Upper lobe of left lung (tissue), 4 donors: ENCODE results near the gene GJC1.

Source experiments
- EP300 ChIP-seq, 4 donors: sonication (generic); formaldehyde crosslinking; IDR thresholded peaks; one replicate each; pipeline ENCODE4 v1.5.1; 2017; ENCODE audit warnings: antibody characterized with exemption in 4 of 4, control low read depth in 2 of 4
- POLR2A ChIP-seq, 4 donors: fragments of 450-650 bp; IDR thresholded peaks; one replicate each; pipeline ENCODE4 v1.5.1; 2016 to 2017; ENCODE audit warnings: antibody characterized with exemption in 4 of 4, mild to moderate bottlenecking in 2 of 4
- POLR2AphosphoS5 ChIP-seq, 2 donors: sonication (generic); formaldehyde crosslinking; IDR thresholded peaks; one replicate each; pipeline ENCODE4 v1.5.1; 2017; ENCODE audit warnings: antibody characterized with exemption in 2 of 2
- TF ChIP-seq, protein P1 (sequence below), 6 experiments: fragments of 450-650 bp in 4 of 6; fragments of 200-600 bp in 2 of 6; sonication (generic) in 2 of 6; IDR thresholded peaks; one replicate each; pipeline ENCODE4 v1.5.1; 2016 to 2019; ENCODE audit warnings: antibody characterized with exemption in 6 of 6

DNA sequence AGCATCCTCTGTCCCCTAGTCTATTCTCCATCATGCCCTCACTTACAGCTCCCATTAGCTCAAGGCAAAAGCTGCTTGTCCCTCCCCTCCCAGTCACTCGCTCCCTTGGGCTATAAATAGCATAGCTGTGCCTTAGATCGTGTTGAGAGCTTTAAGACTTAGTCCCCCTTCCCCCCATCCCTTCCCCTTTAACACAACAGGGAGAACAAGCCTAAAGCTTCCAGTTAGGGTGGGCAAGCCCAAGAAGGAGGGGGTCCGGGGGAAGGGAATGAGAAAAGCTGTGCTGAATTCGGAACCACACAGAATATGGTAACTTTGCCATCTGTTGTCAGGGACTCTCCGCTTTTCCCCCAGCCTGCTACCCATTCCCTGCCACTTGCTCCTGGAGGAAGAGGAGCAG is 12.7 kb upstream of the GJC1 start:
- TF ChIP-seq POLR2A (IDR thresholded peaks at IDR 0.05), result no peak
- TF ChIP-seq, protein P1, sequence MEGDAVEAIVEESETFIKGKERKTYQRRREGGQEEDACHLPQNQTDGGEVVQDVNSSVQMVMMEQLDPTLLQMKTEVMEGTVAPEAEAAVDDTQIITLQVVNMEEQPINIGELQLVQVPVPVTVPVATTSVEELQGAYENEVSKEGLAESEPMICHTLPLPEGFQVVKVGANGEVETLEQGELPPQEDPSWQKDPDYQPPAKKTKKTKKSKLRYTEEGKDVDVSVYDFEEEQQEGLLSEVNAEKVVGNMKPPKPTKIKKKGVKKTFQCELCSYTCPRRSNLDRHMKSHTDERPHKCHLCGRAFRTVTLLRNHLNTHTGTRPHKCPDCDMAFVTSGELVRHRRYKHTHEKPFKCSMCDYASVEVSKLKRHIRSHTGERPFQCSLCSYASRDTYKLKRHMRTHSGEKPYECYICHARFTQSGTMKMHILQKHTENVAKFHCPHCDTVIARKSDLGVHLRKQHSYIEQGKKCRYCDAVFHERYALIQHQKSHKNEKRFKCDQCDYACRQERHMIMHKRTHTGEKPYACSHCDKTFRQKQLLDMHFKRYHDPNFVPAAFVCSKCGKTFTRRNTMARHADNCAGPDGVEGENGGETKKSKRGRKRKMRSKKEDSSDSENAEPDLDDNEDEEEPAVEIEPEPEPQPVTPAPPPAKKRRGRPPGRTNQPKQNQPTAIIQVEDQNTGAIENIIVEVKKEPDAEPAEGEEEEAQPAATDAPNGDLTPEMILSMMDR (IDR thresholded peaks at IDR 0.05), result no peak
- no peak for TF ChIP-seq POLR2AphosphoS5 (IDR thresholded peaks at IDR 0.05)
- TF ChIP-seq EP300 (IDR thresholded peaks at IDR 0.05), result no peak
